Esophagus muscularis mucosa (tissue), 4 donors: ENCODE data around the gene SEMA5A. TPM values are rescaled to one million over a fixed set of nuclear protein-coding genes. Genes with fewer than 3 reads are reported as not detected.

Experiments
- DNase-seq: peaks from one replicate; pipeline ENCODE4 v3.0.0-alpha.2; 2017; ENCODE audit errors: extremely low spot score
- H3K27ac ChIP-seq, 4 donors: fragments of 200-600 bp; sonication (generic); replicated peaks in 1 of 4; 1 replicate in 3 of 4; 2 replicates in 1 of 4; pipeline ENCODE4 v1.5.1; 2016 to 2019; ENCODE audit warnings: mild to moderate bottlenecking in 1 of 4
- H3K27me3 ChIP-seq, 4 donors: fragments of 200-600 bp; sonication (generic); one replicate each; pipeline versions ENCODE4 v1.5.1 to v1.6.0; 2016 to 2019
- H3K36me3 ChIP-seq, 4 donors: fragments of 200-600 bp; sonication (generic); one replicate each; pipeline ENCODE4 v1.5.1; 2016 to 2019
- H3K4me1 ChIP-seq, 4 donors: fragments of 200-600 bp; sonication (generic); one replicate each; pipeline ENCODE4 v1.5.1; 2016 to 2019
- H3K4me3 ChIP-seq, 4 donors: fragments of 200-600 bp; sonication (generic); 1 replicate in 2 of 4; 2 replicates in 2 of 4; pipeline ENCODE4 v1.5.1; 2016 to 2019; ENCODE audit warnings: mild to moderate bottlenecking in 4 of 4, moderate library complexity in 1 of 4
- H3K9me3 ChIP-seq, 4 donors: fragments of 200-600 bp; sonication (generic); 1 replicate in 3 of 4; 2 replicates in 1 of 4; pipeline ENCODE4 v1.5.1; 2016 to 2019
- EP300 ChIP-seq: sonication (generic); formaldehyde crosslinking; IDR thresholded peaks from one replicate; pipeline ENCODE4 v1.6.1; 2017; ENCODE audit warnings: antibody characterized with exemption
- POLR2A ChIP-seq: fragments of 450-650 bp; IDR thresholded peaks from one replicate; pipeline ENCODE4 v1.6.1; 2017; ENCODE audit warnings: antibody characterized with exemption, moderate library complexity, mild to moderate bottlenecking, low read depth
- POLR2AphosphoS5 ChIP-seq, 2 donors: sonication (generic); formaldehyde crosslinking; IDR thresholded peaks; one replicate each; pipeline ENCODE4 v1.6.1; 2017; ENCODE audit warnings: antibody characterized with exemption in 2 of 2
- WGBS: methylation state at CpG from one replicate; pipeline ENCODE4 v1.1.5; 2018; 5-methylcytosine and 5-hydroxymethylcytosine counted together
- intact Hi-C: fragments of 100-400 bp; cut with DNase I; formaldehyde crosslinking; loops from one replicate; pipeline ENCODE4 v1.15.1; 2023
- total RNA-seq, 4 donors: library from RNA; depleted of rRNA; stranded (reverse); fragments of >200 nt; gene quantifications; one replicate each; pipeline versions ENCODE4 v1.1.0 to v1.2.1, GENCODE V29; 2016
- TF ChIP-seq, protein P1 (sequence below), 3 experiments: fragments of 200-600 bp in 2 of 3; fragments of 450-650 bp in 1 of 3; sonication (generic) in 2 of 3; IDR thresholded peaks; one replicate each; pipeline ENCODE4 v1.5.1; 2017 to 2019; ENCODE audit warnings: antibody characterized with exemption in 3 of 3, mild to moderate bottlenecking in 2 of 3, moderate library complexity in 1 of 3

SEMA5A gene
- total RNA-seq, 4 donors from 2014 or later = 2.1 to 5.6 (median 3.5) TPM

DNA sequence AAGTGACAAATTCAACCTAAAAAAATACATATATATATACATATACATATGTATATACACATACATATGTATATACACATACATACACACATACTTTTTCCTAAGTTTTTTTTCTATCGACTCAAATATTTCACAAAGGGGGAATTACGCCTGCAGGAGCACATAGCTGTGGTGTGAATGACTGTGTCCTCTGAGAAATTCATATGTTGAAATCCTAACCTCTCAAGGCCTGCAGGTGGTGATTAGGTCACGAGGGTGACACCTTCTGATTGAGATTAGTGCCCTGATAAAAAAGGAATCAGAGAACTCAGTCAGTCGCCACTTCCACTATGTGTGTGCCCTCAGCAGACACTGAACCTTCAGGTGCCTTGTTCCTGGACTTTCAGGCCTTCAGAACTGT lies 248.7 kb downstream of the SEMA5A start:
- WGBS = 67% methylated on average over 4 of the region's 4 CpGs
- H3K9me3 ChIP-seq = peaks cover 0 to 5% (median 0%) of the 10 kb centered on the region in 4 donors
- H3K27me3 ChIP-seq = no peaks in the 10 kb centered on the region
- intact Hi-C loops = no loop called here
- TF ChIP-seq POLR2AphosphoS5 (IDR thresholded peaks at IDR 0.05) (no peak), EP300 (no peak)
- TF ChIP-seq, protein P1, sequence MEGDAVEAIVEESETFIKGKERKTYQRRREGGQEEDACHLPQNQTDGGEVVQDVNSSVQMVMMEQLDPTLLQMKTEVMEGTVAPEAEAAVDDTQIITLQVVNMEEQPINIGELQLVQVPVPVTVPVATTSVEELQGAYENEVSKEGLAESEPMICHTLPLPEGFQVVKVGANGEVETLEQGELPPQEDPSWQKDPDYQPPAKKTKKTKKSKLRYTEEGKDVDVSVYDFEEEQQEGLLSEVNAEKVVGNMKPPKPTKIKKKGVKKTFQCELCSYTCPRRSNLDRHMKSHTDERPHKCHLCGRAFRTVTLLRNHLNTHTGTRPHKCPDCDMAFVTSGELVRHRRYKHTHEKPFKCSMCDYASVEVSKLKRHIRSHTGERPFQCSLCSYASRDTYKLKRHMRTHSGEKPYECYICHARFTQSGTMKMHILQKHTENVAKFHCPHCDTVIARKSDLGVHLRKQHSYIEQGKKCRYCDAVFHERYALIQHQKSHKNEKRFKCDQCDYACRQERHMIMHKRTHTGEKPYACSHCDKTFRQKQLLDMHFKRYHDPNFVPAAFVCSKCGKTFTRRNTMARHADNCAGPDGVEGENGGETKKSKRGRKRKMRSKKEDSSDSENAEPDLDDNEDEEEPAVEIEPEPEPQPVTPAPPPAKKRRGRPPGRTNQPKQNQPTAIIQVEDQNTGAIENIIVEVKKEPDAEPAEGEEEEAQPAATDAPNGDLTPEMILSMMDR (IDR thresholded peaks at IDR 0.05) = no peak
- H3K4me3 ChIP-seq = no peak overlapping the region
- no peak overlapping the region for H3K27ac ChIP-seq
- no peak for DNase-seq
- H3K4me1 ChIP-seq = no peaks in the 10 kb centered on the region
- H3K36me3 ChIP-seq = no peaks in the 10 kb centered on the region

DNA sequence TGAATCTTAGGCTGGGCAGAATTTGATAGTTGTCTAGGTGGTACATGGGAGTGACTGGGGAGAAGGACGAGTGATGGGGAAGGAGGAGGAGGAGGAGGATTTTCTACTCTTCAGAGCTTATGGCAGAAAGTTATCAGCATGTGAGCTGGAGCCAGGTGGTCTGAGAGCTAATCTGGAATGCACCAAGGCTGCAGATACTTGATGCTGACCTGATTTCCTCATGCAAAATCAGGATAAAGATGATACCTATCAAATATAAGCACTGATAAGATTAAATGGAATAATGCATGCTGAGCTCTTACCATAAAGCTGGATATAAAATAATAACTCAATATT lies 250.4 kb downstream of the SEMA5A start:
- no peaks in the 10 kb centered on the region for H3K36me3 ChIP-seq
- TF ChIP-seq POLR2AphosphoS5 (IDR thresholded peaks at IDR 0.05) = no peak
- TF ChIP-seq, protein P1 (IDR thresholded peaks at IDR 0.05) = no peak
- no peak for TF ChIP-seq EP300
- TF ChIP-seq POLR2A = no peak
- no peaks in the 10 kb centered on the region for H3K9me3 ChIP-seq
- 76% methylated on average over 1 of the region's 1 CpG for WGBS
- no peaks in the 10 kb centered on the region for H3K27me3 ChIP-seq
- no peak overlapping the region for H3K27ac ChIP-seq
- no peak for DNase-seq
- H3K4me1 ChIP-seq = no peaks in the 10 kb centered on the region
- intact Hi-C loops = no loop called here
- H3K4me3 ChIP-seq = no peak overlapping the region

DNA sequence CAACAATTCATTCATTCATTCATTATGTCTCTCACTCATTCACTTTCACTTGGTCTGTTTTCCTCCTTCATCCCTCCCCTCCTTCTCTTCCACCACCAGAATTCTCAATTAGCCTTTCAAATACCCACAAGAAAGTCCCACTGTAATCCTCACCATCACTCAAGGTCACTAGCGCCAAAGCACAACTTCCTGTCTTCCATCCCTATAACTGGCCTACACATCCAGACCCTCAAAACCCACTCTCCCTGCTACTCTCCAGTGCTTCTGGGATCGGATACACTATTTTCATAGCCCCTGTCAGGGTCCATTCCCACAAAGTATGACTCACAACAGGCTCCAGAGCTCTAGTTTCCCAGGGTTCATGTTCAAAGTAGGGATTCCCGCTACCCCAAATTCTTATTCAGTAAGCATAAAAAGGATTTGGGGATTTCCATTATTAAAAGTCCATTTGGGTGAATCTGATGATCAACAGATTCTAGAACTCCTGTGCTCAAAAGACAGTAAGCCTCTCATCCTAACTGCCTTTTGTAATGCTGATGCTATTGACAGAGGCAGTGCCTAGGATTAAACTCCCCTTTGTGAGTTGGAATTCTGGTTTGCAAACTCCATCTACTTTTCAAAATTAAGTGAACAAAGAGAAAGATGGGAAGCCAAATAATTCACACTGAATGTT lies 250.9 kb downstream of the SEMA5A start:
- 87% methylated on average over 3 of the region's 3 CpGs for WGBS
- Histone ChIP-seq H3K27ac (no peak overlapping the region), H3K9me3 (no peaks in the 10 kb centered on the region), H3K36me3 (no peaks in the 10 kb centered on the region), H3K27me3 (no peaks in the 10 kb centered on the region), H3K4me3 (no peak overlapping the region), H3K4me1 (no peaks in the 10 kb centered on the region)
- no peak for TF ChIP-seq POLR2A
- TF ChIP-seq, protein P1 (IDR thresholded peaks at IDR 0.05) = no peak
- no peak for TF ChIP-seq EP300
- no peak for TF ChIP-seq POLR2AphosphoS5 (IDR thresholded peaks at IDR 0.05)
- intact Hi-C loops = no loop called here
- DNase-seq = no peak

DNA sequence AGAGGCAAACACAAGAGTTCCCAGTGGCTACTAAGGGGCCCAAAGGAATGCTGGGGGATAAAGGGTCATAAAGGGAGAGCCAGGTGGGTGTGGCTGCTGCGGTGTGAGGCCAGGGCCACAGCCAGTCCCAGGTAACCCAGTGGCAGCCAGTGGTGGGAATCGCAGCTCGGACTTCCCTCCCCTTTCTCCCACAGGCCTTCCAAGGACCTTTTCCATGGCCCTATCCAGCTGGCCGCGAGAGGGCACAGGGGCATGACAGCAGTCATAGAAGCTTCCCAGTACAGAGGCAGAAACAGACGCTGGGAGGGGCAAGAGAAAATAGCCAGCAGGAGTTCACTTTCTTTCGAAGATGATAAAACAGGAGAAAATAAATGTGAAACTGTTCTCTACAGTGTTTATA lies 257.6 kb downstream of the SEMA5A start:
- H3K4me1 ChIP-seq = peaks cover 0 to 18% (median 4%) of the 10 kb centered on the region in 4 donors
- H3K27me3 ChIP-seq = no peaks in the 10 kb centered on the region
- WGBS = 72% methylated on average over 7 of the region's 7 CpGs
- DNase-seq = no peak
- no peaks in the 10 kb centered on the region for H3K36me3 ChIP-seq
- no peaks in the 10 kb centered on the region for H3K9me3 ChIP-seq
- intact Hi-C loops = no loop called here
- no peak for TF ChIP-seq POLR2AphosphoS5 (IDR thresholded peaks at IDR 0.05)
- TF ChIP-seq POLR2A = no peak
- TF ChIP-seq, protein P1 (IDR thresholded peaks at IDR 0.05) = no peak
- TF ChIP-seq EP300 = no peak
- peak overlapping the region in 2 of 4 donors; percentile 22 to 33 for H3K27ac ChIP-seq
- H3K4me3 ChIP-seq = no peak overlapping the region

DNA sequence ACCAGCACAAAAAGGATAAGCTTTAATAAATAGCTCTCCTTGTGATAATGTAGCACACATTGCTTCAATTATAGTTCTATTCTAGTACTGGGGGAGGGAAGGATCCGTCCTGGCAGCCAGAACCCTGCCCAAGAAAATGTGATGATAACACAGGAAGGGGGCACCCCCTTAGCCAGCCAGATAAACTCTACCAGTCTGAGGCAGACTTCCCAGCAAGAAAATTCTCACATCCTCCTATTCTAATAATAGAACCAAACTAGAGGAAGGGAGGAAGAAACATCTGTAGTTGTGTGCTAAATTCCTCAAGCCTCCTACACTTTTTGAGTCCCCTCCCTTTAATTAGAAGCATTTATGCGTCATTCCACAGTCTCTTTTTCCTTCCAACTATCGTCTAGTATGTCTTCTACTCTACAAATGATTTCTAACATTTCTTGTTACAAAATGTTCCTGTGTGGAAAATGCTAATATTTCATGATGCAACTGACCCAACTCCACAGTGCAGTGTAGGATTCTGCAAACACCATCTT lies 261.0 kb downstream of the SEMA5A start:
- H3K9me3 ChIP-seq = no peaks in the 10 kb centered on the region
- WGBS = 30% methylated on average over 3 of the region's 3 CpGs
- intact Hi-C loops = no loop called here
- H3K27ac ChIP-seq = peak overlapping the region; percentile 11 to 56 (median 40)
- peaks cover 0 to 18% (median 4%) of the 10 kb centered on the region in 4 donors for H3K4me1 ChIP-seq
- TF ChIP-seq, protein P1 (IDR thresholded peaks at IDR 0.05) = no peak
- TF ChIP-seq EP300 (no peak), POLR2A (no peak), POLR2AphosphoS5 (IDR thresholded peaks at IDR 0.05) (no peak)
- H3K36me3 ChIP-seq = no peaks in the 10 kb centered on the region
- no peak for DNase-seq
- no peaks in the 10 kb centered on the region for H3K27me3 ChIP-seq
- no peak overlapping the region for H3K4me3 ChIP-seq
